GM12872 (cell line): ENCODE results near the gene PODXL2.

Experiments used
- TF ChIP-seq, protein P1 (sequence below): IDR thresholded peaks from 3 replicates; pipeline ENCODE4 v1.5.1; 2011; ENCODE audit warnings: low read depth, mild to moderate bottlenecking, low read length, moderate library complexity; ENCODE audit not compliant: insufficient read depth

PODXL2 gene

DNA sequence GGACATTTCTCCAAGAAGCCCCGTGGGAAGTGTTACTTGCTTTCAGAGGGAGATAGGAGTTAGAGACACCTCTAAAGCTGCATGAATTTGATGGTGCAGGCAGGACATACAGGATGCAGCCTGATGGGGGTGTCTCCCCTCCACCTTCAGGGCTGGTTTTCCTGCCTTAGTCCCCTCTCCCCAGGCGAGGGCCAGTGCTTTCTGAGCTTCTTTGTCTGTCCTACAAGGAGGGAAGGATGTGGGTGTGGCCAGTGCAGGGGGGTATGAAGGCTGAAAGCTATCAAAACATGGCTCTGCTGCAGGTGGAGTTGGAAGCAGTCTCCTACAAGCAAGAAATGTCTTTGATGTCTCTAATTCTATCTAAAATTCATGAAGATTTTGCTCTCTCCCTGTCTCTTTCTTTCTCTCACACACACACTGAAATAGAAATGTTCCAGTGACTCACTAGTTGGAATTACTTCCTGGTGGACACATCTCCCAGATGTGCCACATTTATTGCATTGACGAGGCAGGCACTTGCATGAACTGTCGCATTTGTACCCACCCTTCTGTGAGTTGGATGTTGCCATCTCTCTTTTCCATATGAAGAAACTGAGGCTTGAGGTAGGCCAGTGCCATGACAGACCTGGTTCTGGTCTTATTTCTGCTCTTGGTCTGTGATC, 13.9 kb upstream of the PODXL2 start:
- TF ChIP-seq, protein P1, sequence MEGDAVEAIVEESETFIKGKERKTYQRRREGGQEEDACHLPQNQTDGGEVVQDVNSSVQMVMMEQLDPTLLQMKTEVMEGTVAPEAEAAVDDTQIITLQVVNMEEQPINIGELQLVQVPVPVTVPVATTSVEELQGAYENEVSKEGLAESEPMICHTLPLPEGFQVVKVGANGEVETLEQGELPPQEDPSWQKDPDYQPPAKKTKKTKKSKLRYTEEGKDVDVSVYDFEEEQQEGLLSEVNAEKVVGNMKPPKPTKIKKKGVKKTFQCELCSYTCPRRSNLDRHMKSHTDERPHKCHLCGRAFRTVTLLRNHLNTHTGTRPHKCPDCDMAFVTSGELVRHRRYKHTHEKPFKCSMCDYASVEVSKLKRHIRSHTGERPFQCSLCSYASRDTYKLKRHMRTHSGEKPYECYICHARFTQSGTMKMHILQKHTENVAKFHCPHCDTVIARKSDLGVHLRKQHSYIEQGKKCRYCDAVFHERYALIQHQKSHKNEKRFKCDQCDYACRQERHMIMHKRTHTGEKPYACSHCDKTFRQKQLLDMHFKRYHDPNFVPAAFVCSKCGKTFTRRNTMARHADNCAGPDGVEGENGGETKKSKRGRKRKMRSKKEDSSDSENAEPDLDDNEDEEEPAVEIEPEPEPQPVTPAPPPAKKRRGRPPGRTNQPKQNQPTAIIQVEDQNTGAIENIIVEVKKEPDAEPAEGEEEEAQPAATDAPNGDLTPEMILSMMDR = no peak

DNA sequence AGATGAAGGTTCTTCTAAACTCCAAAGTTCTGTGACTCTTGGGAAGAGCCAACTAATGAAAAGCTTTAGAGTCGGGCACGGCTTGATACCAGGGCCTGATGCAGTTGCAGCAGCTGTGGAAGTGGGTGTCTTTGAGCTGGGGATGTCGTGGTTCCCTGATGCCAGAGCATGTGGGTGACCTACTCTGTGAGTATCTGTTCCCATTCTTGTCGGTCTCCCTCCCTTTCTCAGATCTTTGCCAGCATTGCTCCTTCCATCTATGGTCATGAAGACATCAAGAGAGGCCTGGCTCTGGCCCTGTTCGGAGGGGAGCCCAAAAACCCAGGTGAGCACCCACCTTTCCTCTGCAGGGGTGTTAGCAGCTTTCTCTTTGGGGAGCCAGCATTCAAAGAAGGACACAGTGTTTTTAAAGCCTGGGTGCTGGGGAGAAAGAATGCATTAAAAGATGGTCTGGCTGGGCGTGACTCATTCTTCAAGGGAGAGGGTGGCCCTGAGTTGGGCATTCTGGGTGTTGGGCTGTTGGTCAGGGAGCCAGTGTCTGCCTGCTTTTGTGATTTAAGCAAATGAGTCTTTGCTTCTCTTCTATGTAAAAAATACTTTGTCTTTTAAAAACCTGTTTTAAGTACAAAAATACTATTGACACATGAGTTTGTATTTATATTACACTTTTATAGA, 13.2 kb upstream of the PODXL2 start:
- TF ChIP-seq, protein P1 = no peak

DNA sequence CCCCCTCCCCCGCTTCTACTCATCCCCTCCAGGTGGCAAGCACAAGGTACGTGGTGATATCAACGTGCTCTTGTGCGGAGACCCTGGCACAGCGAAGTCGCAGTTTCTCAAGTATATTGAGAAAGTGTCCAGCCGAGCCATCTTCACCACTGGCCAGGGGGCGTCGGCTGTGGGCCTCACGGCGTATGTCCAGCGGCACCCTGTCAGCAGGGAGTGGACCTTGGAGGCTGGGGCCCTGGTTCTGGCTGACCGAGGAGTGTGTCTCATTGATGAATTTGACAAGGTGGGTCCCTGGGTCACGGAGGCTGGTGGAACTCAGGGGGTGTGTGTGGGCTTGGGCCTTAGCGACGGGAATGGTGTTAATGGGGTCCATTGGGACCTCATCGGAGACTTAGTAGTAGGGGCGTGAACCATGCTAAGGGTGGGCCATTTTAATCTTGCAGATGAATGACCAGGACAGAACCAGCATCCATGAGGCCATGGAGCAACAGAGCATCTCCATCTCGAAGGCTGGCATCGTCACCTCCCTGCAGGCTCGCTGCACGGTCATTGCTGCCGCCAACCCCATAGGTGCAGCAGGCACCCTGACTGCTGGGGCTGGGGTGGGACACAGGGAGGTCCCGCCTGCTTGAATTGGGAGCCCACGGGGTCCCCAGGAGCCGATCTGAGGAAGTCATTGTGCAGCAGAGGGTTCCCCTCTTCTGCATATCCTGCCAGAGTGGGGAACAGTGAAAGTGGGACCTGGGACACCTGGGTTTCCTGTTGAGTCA, 12.0 kb upstream of the PODXL2 start:
- TF ChIP-seq, protein P1 = no peak

DNA sequence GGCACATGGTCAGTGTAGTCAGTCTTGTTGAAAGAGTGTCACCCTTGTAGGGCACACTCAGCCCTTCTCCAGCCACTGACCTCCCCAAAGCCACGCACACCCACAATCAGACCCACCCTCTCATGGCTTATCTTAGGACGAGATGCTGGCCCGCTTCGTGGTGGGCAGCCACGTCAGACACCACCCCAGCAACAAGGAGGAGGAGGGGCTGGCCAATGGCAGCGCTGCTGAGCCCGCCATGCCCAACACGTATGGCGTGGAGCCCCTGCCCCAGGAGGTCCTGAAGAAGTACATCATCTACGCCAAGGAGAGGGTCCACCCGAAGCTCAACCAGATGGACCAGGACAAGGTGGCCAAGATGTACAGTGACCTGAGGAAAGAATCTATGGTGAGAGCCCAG, 10.1 kb upstream of the PODXL2 start:
- TF ChIP-seq, protein P1 = no peak

DNA sequence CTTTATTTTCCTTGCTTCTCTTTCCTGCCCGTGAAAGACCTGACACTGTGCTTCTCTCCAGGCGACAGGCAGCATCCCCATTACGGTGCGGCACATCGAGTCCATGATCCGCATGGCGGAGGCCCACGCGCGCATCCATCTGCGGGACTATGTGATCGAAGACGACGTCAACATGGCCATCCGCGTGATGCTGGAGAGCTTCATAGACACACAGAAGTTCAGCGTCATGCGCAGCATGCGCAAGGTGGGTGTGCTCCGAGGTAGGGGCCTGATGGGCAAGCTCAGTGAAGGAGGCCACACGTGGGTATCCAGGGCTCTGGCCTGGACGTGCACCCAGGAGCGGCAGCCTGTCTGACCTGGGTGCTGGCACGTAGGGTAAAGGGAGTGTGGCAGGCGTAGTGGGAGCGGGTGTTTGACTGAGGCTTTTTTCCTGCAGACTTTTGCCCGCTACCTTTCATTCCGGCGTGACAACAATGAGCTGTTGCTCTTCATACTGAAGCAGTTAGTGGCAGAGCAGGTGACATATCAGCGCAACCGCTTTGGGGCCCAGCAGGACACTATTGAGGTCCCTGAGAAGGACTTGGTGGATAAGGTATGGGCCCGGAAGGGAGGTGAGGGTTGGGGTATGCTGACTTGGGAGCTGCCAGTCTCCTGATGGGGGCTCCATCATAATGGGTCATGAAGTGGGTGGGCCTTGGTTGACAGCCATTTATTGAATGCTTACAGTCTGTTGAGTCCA, 8.2 kb upstream of the PODXL2 start:
- TF ChIP-seq, protein P1 = no peak

DNA sequence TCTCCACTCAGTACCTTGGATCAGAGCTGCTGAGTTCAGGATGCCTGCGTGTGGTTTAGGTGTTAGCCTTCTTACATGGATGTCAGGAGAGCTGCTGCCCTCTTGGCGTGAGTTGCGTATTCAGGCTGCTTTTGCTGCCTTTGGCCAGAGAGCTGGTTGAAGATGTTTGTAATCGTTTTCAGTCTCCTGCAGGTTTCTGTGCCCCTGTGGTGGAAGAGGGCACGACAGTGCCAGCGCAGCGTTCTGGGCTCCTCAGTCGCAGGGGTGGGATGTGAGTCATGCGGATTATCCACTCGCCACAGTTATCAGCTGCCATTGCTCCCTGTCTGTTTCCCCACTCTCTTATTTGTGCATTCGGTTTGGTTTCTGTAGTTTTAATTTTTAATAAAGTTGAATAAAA, 7.0 kb upstream of the PODXL2 start:
- TF ChIP-seq, protein P1 = no peak
